Tibial nerve (tissue), 3 donors: ENCODE data around the gene AS3MT.

Experiments used
- POLR2A ChIP-seq, 2 donors: fragments of 450-650 bp; IDR thresholded peaks; one replicate each; pipeline ENCODE4 v1.6.1; 2017; ENCODE audit warnings: antibody characterized with exemption in 2 of 2, mild to moderate bottlenecking in 2 of 2, moderate library complexity in 2 of 2
- TF ChIP-seq, protein P1 (sequence below), 5 experiments: fragments of 200-600 bp in 3 of 5; fragments of 450-650 bp in 2 of 5; sonication (generic) in 3 of 5; IDR thresholded peaks; one replicate each; pipeline ENCODE4 v1.5.1; 2016 to 2019; ENCODE audit warnings: antibody characterized with exemption in 5 of 5, mild to moderate bottlenecking in 3 of 5, moderate library complexity in 2 of 5

DNA sequence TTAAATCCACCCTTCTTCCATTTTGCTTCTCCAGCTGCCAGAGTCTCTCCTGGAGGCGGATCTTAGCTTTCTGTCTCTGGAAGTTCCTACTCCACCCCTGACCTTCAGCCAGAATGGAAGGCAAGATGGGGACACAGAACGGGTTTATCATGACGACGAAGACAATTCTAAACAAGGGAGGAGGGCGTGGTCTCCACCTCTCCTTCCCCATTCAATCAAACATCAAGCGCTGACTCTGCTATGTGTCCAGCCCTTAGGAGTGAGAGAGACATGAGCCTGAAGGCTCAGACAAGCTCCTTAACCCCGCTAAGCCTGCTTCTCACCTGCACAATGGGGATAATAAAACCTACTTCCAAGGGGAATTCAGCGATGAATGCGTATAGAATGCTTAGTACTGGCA, 35.1 kb upstream of the AS3MT start:
- no peak for TF ChIP-seq POLR2A (IDR thresholded peaks at IDR 0.05)
- TF ChIP-seq, protein P1, sequence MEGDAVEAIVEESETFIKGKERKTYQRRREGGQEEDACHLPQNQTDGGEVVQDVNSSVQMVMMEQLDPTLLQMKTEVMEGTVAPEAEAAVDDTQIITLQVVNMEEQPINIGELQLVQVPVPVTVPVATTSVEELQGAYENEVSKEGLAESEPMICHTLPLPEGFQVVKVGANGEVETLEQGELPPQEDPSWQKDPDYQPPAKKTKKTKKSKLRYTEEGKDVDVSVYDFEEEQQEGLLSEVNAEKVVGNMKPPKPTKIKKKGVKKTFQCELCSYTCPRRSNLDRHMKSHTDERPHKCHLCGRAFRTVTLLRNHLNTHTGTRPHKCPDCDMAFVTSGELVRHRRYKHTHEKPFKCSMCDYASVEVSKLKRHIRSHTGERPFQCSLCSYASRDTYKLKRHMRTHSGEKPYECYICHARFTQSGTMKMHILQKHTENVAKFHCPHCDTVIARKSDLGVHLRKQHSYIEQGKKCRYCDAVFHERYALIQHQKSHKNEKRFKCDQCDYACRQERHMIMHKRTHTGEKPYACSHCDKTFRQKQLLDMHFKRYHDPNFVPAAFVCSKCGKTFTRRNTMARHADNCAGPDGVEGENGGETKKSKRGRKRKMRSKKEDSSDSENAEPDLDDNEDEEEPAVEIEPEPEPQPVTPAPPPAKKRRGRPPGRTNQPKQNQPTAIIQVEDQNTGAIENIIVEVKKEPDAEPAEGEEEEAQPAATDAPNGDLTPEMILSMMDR (IDR thresholded peaks at IDR 0.05) = no peak
